ENCODE measurements around the gene TSTD1. TPM values are rescaled to one million over a fixed set of nuclear protein-coding genes. Genes with fewer than 3 reads are reported as not detected.

The TSTD1 gene
- total RNA-seq, 2 experiments from 2014 or later = 56.1 to 63.8 TPM

GRCh38 chr1:161046605-161047228 lies 8.0 kb upstream of the TSTD1 start:
- Mint-ChIP-seq H3K36me3 (ENCODE audit: low read depth) (peaks cover 77% of the 10 kb centered on the region), H3K9me3 (no peaks in the 10 kb centered on the region), H3K4me3 (peak overlapping the region; percentile 88), H3K27me3 (no peaks in the 10 kb centered on the region), H3K4me1 (peaks cover 52% of the 10 kb centered on the region), H3K27ac (peak overlapping the region; percentile 97)
- DNase-seq = no peak
- CTCF ChIA-PET = interaction anchor here (0.5 to 4.1 kb wide), 14 partner anchors 8 to 279 kb away, joined by 3 to 34 read pairs (median 4); partner anchors contain the start of genes ARHGAP30, DEDD, KLHDC9 and PPOX
- POLR2A ChIA-PET = interaction anchor here (0.6 to 10.1 kb wide), 33 partner anchors 8 to 424 kb away, joined by 3 to 293 read pairs (median 6); partner anchors contain the start of genes ARHGAP30, DEDD, F11R and KLHDC9

- Mint-ChIP-seq H3K27me3 (no peaks in the 10 kb centered on the region), H3K36me3 (ENCODE audit: low read depth) (peaks cover 78% of the 10 kb centered on the region), H3K9me3 (no peaks in the 10 kb centered on the region), H3K4me1 (peaks cover 58% of the 10 kb centered on the region), H3K27ac (peak within 1 kb of the TSS; percentile 97), H3K4me3 (peak within 1 kb of the TSS; percentile 88)
- CTCF ChIA-PET = interaction anchor here (0.6 to 4.1 kb wide), 19 partner anchors 9 to 278 kb away, joined by 3 to 34 read pairs (median 4); partner anchors contain the start of genes ARHGAP30, KLHDC9, PPOX and TOMM40L
- DNase-seq = peak; percentile 96
- POLR2A ChIA-PET = interaction anchor here (0.7 to 10.1 kb wide), 44 partner anchors 8 to 423 kb away, joined by 3 to 293 read pairs (median 4); partner anchors contain the start of genes ARHGAP30, DEDD, F11R and KLHDC9
Observed at GRCh38 chr1:161045736-161046604, 7.2 kb upstream of the TSTD1 start, which contains the start of gene USF1. Gene USF1, minus strand, starts transcription at chr1:161045977. Its CDS starts 2,702 bp downstream, at chr1:161043275.

- H3K9me3 Mint-ChIP-seq = no peaks in the 10 kb centered on the region
- peak overlapping the region; percentile 88 for H3K4me3 Mint-ChIP-seq
- H3K36me3 Mint-ChIP-seq (ENCODE audit: low read depth) = peaks cover 80% of the 10 kb centered on the region
- ChIA-PET CTCF (interaction anchor here (0.6 to 4.1 kb wide), 21 partner anchors 10 to 277 kb away, joined by 3 to 34 read pairs (median 4); partner anchors contain the start of genes ARHGAP30, B4GALT3, KLHDC9 and PPOX), POLR2A (interaction anchor here (0.7 to 10.1 kb wide), 44 partner anchors 7 to 423 kb away, joined by 3 to 293 read pairs (median 4); partner anchors contain the start of genes ARHGAP30, DEDD, F11R and KLHDC9)
- H3K4me1 Mint-ChIP-seq = peaks cover 61% of the 10 kb centered on the region
- H3K27ac Mint-ChIP-seq = peak overlapping the region; percentile 97
- H3K27me3 Mint-ChIP-seq = no peaks in the 10 kb centered on the region
- peak; percentile 73 for DNase-seq
Observed at GRCh38 chr1:161044908-161045735, 6.4 kb upstream of the TSTD1 start.

DNA sequence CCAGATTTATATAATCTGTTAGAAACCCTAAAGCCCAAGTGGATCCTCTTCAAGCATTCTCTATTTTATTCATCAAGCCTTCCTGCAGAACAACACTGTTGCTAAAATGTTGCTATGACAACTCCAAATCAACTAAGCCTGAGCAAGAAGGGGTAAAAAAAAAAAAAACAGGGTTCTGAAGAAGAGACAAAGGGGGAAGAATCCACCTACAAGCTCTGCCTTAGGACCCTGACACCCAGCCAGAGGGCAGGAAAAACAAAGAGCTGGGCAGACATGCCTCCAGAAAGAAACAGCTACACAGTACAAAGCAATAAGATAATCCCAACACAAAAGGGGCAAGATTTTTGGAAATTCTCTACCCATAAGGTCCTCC lies 5.8 kb upstream of the TSTD1 start:
- H3K36me3 Mint-ChIP-seq (ENCODE audit: low read depth) = peaks cover 80% of the 10 kb centered on the region
- peak overlapping the region; percentile 88 for H3K4me3 Mint-ChIP-seq
- POLR2A ChIA-PET = interaction anchor here (0.7 to 10.1 kb wide), 19 partner anchors 11 to 422 kb away, joined by 3 to 293 read pairs (median 5); partner anchors contain the start of genes ARHGAP30, F11R, KLHDC9 and NECTIN4
- no peaks in the 10 kb centered on the region for H3K9me3 Mint-ChIP-seq
- CTCF ChIA-PET = interaction anchor here (0.7 to 4.1 kb wide), 11 partner anchors 11 to 133 kb away, joined by 3 to 34 read pairs (median 5); partner anchors contain the start of genes ARHGAP30, B4GALT3, KLHDC9 and PPOX
- H3K27ac Mint-ChIP-seq = peak overlapping the region; percentile 97
- DNase-seq = no peak
- no peaks in the 10 kb centered on the region for H3K27me3 Mint-ChIP-seq
- H3K4me1 Mint-ChIP-seq = peaks cover 66% of the 10 kb centered on the region

DNA sequence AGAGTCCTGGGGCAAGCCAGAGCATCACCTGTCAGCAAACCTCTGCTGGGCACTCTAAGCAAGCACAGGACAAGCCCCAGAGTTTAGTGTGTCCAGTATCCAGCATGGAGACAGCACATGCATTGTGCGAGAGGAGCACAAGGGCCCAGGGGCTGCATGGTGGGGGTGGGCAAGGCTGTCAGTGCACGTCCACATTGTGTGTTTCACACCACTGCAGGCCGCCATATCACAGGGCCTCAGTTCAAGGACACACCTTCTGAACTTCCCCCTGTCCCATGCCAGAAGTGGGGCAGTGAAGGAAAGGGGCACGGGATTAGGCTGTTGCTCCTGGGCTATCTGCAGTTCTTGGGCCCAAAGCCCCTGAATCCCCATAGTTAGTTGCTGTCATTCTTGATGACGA lies 782 bp upstream of the TSTD1 start:
- Mint-ChIP-seq H3K4me3 (peak overlapping the region; percentile 88), H3K36me3 (ENCODE audit: low read depth) (peaks cover 47% of the 10 kb centered on the region), H3K27me3 (no peaks in the 10 kb centered on the region), H3K27ac (peak overlapping the region; percentile 81), H3K4me1 (peaks cover 56% of the 10 kb centered on the region), H3K9me3 (no peaks in the 10 kb centered on the region)
- ChIA-PET CTCF (interaction anchor here (0.7 to 5.1 kb wide), 12 partner anchors 15 to 93 kb away, joined by 3 to 46 read pairs (median 4); partner anchors contain the start of genes DEDD, ITLN2 and KLHDC9), POLR2A (interaction anchor here (1.1 to 3.7 kb wide), 6 partner anchors 7 to 77 kb away, joined by 4 to 30 read pairs (median 14); partner anchors contain the start of genes ARHGAP30, F11R, KLHDC9 and USF1)
- DNase-seq = no peak

DNA sequence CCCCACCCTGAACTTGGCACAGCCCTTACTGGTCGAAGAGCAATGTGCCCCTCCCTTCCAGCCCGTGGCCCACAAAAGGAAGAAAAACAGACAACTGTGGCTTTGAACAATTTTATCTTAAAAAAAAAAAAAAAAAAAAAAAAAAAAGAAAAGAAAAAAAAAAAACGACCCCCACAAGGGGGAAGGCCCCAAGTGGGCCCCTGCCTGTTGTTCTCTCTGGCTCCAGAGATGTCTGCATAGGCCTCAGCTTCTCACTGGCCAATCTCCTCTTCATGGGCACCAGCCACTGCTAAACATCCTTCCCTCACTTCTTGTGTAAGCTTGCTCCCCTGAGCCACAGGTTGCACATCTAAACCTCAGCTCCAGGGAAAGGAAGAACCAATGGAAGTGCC lies 386 bp upstream of the TSTD1 start:
- Mint-ChIP-seq H3K4me1 (peaks cover 52% of the 10 kb centered on the region), H3K27ac (peak overlapping the region; percentile 88), H3K27me3 (no peaks in the 10 kb centered on the region), H3K36me3 (ENCODE audit: low read depth) (peaks cover 44% of the 10 kb centered on the region), H3K9me3 (no peaks in the 10 kb centered on the region), H3K4me3 (peak overlapping the region; percentile 88)
- ChIA-PET CTCF (interaction anchor here (0.7 to 5.1 kb wide), 11 partner anchors 16 to 87 kb away, joined by 3 to 46 read pairs (median 4); partner anchors contain the start of genes F11R, ITLN2 and KLHDC9), POLR2A (interaction anchor here (1.1 to 3.7 kb wide), 8 partner anchors 8 to 94 kb away, joined by 4 to 30 read pairs (median 12); partner anchors contain the start of genes ARHGAP30, DEDD, F11R and KLHDC9)
- no peak for DNase-seq

- ChIA-PET CTCF (interaction anchor here (1.1 to 5.1 kb wide), 7 partner anchors 16 to 86 kb away, joined by 3 to 46 read pairs (median 6); partner anchors contain the start of genes F11R and KLHDC9), POLR2A (interaction anchor here (0.9 to 3.7 kb wide), 8 partner anchors 9 to 95 kb away, joined by 3 to 30 read pairs (median 12); partner anchors contain the start of genes ARHGAP30, DEDD, F11R and KLHDC9)
- Mint-ChIP-seq H3K9me3 (no peaks in the 10 kb centered on the region), H3K36me3 (ENCODE audit: low read depth) (peaks cover 42% of the 10 kb centered on the region), H3K27me3 (no peaks in the 10 kb centered on the region), H3K4me1 (peaks cover 48% of the 10 kb centered on the region), H3K27ac (peak overlapping the region; percentile 21), H3K4me3 (peak overlapping the region; percentile 88)
- DNase-seq = no peak
Observed at GRCh38 chr1:161037661-161038522, 872 bp downstream of the TSTD1 start.

DNA sequence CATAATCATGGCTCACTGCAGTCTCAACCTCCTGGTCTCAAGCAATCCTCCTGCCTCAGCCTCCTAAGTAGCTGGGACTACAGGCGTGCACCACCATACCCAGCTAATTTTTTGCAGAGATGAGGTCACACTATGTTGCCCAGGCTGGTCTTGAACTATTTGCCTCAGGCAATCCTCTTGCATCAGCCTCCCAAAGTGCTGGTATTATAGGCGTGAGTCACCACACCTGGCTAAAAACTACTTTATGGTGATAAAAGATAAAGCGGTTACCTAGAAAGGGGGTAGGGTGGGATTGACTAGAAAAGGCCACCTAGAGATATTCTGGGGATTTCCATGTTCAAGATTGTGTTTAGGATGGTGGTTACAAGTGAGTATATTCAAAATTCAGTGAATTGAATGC lies 5.0 kb downstream of the TSTD1 start:
- H3K9me3 Mint-ChIP-seq = no peaks in the 10 kb centered on the region
- no peak overlapping the region for H3K27ac Mint-ChIP-seq
- no peak for DNase-seq
- H3K36me3 Mint-ChIP-seq (ENCODE audit: low read depth) = peaks cover 10% of the 10 kb centered on the region
- ChIA-PET POLR2A (interaction anchor here (1.4 to 5.2 kb wide), 2 partner anchors 12 to 13 kb away, joined by 8 to 25 read pairs; partner anchors contain the start of genes F11R and USF1), CTCF (interaction anchor here (0.8 to 1.5 kb wide), 3 partner anchors 36 to 197 kb away, joined by 3 to 5 read pairs (median 3); no protein-coding TSS in a partner anchor)
- no peak overlapping the region for H3K4me3 Mint-ChIP-seq
- H3K4me1 Mint-ChIP-seq = peaks cover 24% of the 10 kb centered on the region
- no peaks in the 10 kb centered on the region for H3K27me3 Mint-ChIP-seq

- ChIA-PET CTCF (interaction anchor here (0.9 to 1.9 kb wide), 2 partner anchors 9 to 12 kb away, joined by 3 to 4 read pairs; partner anchors contain the start of gene F11R), POLR2A (interaction anchor here (1.4 to 5.2 kb wide), 4 partner anchors 11 to 36 kb away, joined by 4 to 25 read pairs (median 6); partner anchors contain the start of genes F11R and USF1)
- H3K4me3 Mint-ChIP-seq = no peak overlapping the region
- H3K36me3 Mint-ChIP-seq (ENCODE audit: low read depth) = peaks cover 9% of the 10 kb centered on the region
- no peaks in the 10 kb centered on the region for H3K27me3 Mint-ChIP-seq
- no peak for DNase-seq
- no peaks in the 10 kb centered on the region for H3K9me3 Mint-ChIP-seq
- H3K27ac Mint-ChIP-seq = no peak overlapping the region
- peaks cover 13% of the 10 kb centered on the region for H3K4me1 Mint-ChIP-seq
Observed at GRCh38 chr1:161032409-161032808, 6.4 kb downstream of the TSTD1 start.

DNA sequence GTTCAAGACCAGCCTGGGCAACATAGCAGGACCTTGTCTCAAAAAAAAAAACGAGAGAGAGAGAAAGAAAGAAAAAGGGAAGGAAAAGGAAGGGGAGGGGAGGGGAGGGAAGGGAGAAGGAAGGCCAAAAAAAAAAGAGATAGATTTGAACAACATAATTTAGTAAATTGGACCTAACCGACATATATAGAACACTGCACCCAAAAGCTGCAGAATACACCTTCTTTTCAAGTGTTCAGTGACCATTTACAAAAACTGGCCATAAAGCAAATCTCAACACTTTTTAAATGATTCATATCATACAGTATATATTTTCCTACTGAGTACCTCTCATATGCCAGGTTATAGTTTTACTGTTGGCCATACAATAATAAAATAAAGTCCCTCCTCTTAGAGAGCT lies 6.9 kb downstream of the TSTD1 start:
- ChIA-PET CTCF (interaction anchor here (0.9 to 1.9 kb wide), 3 partner anchors 10 to 34 kb away, joined by 3 to 4 read pairs (median 3); partner anchors contain the start of gene F11R), POLR2A (interaction anchor here (1.4 to 5.2 kb wide), 3 partner anchors 11 to 37 kb away, joined by 4 to 25 read pairs (median 5); partner anchors contain the start of genes F11R and USF1)
- Mint-ChIP-seq H3K27ac (no peak overlapping the region), H3K36me3 (ENCODE audit: low read depth) (peaks cover 12% of the 10 kb centered on the region), H3K4me3 (no peak overlapping the region), H3K9me3 (peaks cover 4% of the 10 kb centered on the region), H3K27me3 (no peaks in the 10 kb centered on the region), H3K4me1 (peaks cover 14% of the 10 kb centered on the region)
- no peak for DNase-seq
